Mesenteric fat pad (tissue), 1 donor: Measurements from ENCODE around the gene FETUB. TPM values are rescaled to one million over a fixed set of nuclear protein-coding genes. Genes with fewer than 3 reads are reported as not detected.

Experiments used
- DNase-seq: peaks from one replicate; pipeline ENCODE4 v3.0.0-alpha.2; 2020; ENCODE audit warnings: low spot score
- long read RNA-seq: library from polyadenylated mRNA; unstranded; transcript quantifications from one replicate; pipeline ENCODE4 v2.0.0, GENCODE V29; 2020
- total RNA-seq: library from RNA; stranded (reverse); fragmentation: NEBNext Ultra II Directional; extraction: Animal tissue kit (Norgen Biotek cat#: 25700); gene quantifications from one replicate; pipeline ENCODE4 v1.2.1, GENCODE V29; 2021
- donor health status: DM: yes; HTN: yes; CAD: no.

FETUB gene, protein sequence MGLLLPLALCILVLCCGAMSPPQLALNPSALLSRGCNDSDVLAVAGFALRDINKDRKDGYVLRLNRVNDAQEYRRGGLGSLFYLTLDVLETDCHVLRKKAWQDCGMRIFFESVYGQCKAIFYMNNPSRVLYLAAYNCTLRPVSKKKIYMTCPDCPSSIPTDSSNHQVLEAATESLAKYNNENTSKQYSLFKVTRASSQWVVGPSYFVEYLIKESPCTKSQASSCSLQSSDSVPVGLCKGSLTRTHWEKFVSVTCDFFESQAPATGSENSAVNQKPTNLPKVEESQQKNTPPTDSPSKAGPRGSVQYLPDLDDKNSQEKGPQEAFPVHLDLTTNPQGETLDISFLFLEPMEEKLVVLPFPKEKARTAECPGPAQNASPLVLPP
- total RNA-seq = not detected
- long read RNA-seq = 0 reads

DNA sequence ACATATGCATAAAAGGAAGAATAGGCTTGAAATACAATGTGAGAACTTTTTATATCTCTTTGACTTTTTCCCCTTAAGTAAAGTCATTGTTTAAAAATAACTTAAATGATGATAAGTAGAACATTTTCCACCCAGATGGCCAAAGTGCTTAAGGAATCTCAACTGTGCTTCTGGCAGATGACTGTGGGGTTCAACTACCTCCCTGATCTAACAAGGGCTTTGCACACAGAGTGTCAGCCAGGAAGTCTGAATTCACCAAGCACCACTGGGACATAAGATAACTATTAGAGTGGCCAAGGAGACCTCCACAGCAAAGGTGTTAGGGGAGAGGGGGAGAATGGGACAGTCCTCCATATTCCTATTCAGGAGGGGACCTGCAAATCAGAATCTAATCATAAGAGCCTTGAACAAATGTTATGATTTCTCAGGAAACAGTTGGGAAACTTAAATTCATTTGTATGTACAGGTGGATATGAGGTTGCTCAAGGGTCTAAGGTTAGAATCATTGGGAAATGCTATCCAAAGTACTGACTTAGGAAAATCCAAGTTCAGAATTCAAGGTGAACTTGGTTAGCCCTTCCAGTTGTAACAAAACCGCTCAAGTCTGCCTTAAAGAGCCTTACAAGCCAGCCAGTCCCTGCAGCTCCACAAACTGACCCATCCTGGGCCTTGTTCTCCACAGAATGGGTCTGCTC lies at the start of gene FETUB:
FETUB (plus strand) TSS at position 622 of the 695 bp plus-strand sequence; CDS start at position 684, 62 bp downstream.
- no peak for DNase-seq

GRCh38 chr3:186590580-186591295 lies 49.5 kb upstream of the FETUB start:
- no peak for DNase-seq

DNA sequence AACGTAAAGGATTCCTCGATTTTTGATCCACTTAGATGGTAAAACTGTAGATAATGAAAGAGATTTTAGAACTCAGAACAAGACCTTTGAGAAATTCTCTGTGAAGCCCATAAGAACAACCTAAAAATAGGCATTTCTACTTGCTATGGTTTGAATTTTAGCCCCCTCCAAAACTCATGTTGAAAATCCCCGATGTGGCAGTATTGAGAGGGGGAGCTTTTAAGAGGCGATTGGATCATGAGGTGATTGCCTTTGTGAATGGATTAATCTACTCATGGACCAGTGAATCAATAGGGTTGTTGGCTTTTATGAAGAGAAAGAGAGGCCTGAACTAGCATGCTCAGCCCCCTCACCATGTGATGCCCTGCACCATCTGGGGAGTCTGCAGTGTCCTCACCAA lies 47.5 kb upstream of the FETUB start:
- no peak for DNase-seq

GRCh38 chr3:186593862-186594261 lies 46.3 kb upstream of the FETUB start:
- DNase-seq = no peak

DNA sequence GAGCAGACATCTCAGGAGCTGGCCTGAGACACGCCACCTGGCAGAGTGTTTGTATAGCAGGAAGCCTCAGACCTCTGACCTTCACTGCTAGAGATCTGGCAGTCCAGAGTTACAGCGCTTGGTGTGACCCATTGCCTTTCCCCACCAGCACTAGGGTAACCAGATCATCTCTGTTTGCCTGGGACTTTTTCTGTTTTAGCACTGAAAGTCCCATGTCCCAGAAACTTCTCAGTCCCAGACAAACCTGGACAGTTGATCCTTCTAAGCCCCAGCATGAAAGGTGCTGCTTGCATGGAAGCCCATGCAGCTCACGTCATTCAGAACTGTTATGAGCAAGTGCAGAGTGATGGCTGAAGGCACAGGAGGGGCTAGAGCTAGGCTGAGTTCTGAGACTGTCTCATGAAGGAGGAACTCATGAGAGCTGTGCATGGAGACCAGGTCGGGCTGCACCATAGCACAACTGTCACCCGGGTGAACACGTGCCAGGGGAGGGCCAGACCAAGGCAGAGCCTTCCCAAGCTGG lies 45.5 kb upstream of the FETUB start:
- no peak for DNase-seq

DNA sequence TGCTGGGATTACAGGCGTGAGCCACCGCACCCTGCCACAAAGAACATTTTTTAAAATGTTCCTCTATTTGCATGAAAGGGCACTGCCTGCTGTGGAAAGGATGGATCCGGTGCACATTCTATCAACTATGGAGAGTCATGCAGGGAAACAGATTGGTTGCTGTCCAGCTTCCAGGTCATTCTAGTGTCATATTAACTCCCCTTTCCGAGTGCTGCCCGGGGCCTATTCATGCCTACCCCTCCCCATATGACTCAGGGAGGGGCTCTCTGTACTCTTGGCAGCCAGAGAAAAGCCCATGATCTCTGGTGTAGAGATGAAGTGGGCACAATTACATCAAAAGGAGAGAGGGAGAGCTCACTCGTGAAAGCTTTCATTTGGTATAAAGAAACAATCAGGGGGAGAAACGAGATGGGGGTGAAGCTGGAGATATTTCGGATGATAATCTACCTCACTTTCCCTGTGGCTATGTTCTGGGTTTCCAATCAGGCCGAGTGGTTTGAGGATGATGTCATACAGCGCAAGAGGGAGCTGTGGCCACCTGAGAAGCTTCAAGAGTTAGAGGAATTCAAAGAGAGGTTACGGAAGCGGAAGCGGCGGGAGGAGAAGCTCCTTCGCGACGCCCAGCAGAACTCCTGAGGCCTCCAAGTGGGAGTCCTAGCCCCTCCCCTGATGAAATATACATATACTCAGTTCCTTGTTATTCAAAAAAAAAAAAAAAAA lies 43.5 kb upstream of the FETUB start:
- DNase-seq = no peak

DNA sequence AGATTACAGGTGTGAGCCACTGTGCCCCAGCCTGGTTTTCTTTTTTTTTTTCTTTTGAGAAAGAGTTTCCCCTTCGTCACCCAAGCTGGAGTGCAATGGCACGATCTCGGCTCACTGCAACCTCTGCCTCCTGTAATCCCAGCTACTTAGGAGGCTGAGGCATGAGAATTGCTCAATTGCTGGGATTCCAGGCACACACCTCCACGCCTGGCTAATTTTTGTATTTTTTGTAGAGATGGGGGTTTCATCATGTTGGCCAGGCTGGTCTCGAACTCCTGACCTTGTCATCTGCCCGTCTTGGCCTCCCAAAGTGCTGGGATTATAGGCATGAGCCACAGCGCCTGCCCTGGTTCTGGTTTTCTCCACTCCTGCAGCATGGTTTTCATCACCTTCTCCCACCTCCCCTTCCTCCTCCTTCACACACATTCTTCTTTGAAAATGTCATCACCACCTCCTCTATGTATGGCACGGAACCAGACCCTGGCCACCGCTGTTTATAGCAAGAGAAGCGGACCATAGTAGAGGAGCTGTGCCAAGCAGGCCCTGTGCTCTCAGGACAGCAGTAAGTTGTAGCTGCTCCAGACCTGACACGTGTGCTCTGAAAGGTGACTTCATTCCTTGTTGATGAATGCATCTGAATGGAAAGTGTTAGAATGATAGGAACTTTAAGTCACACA lies 42.0 kb upstream of the FETUB start:
- DNase-seq = no peak

- DNase-seq = no peak
Observed at GRCh38 chr3:186598794-186599141, 41.4 kb upstream of the FETUB start.

GRCh38 chr3:186599142-186599784 lies 40.9 kb upstream of the FETUB start:
- no peak for DNase-seq

DNA sequence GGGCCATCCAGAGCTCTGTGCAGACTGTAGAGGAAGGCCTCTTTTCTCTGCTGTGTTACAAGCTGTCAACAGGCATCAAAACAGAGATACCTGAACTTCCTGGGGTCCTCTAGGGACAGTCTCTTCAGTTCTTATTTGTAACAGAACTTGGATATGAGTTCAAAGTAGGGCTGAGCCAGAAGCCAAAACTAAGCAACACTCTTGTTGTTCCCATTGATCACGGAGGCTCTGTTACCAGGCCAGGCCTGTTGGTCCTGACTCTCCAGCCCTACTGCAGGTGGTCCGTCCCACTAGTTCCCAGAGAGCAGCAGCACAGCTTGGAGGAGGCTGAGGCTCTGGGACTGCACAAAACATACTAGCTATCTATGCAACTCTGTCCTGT lies 40.4 kb upstream of the FETUB start:
- no peak for DNase-seq

- no peak for DNase-seq
Observed at GRCh38 chr3:186600896-186601295, 39.3 kb upstream of the FETUB start.

DNA sequence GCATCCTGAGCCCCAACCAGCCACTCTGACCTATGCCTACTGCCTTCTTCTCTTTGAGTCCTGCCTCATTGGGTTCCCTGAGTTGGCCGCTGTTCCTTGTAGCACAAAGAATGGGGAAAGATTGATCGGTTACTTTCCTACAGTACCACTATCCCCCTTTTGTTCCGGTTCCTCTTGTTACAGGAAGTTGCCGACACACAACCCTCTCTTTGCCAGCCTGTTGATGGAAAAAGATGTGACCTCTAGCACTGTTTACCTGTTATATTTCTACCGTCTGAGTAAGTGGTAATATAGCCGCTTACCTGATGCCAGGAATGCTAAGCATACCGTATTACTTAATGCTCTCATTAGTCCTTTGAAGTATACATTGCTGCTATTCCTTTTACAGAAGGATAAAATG lies 37.0 kb upstream of the FETUB start:
- no peak for DNase-seq

- DNase-seq = no peak
Observed at GRCh38 chr3:186605078-186605477, 35.1 kb upstream of the FETUB start.

GRCh38 chr3:186605561-186606545 lies 34.3 kb upstream of the FETUB start:
- no peak for DNase-seq

GRCh38 chr3:186608624-186609215 lies 31.5 kb upstream of the FETUB start:
- no peak for DNase-seq

- DNase-seq = no peak
Observed at GRCh38 chr3:186609247-186609868, 30.8 kb upstream of the FETUB start.

DNA sequence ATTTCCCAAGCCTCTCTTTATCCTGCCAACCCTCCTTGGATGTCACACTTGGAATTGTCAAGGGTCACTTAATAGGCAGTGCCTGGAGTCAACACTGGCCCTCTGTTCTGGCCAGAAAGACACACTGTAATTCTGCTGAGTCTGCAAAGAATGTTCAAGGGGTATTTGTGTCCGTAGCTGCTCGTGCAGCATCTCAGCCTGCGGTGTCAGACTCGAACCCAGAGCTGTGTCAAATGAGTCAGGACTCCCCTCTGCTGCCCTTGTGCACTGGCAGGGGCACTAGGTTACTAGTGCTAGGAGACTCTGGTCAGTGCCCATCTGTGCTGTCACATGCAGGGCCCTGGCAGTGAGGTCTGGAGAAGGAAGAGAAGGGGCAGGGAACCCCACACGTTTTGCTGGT lies 28.1 kb upstream of the FETUB start:
- no peak for DNase-seq
